Breast epithelium (tissue), 4 donors: ENCODE data around the gene ABTB2. TPM values are rescaled to one million over a fixed set of nuclear protein-coding genes. Genes with fewer than 3 reads are reported as not detected.

Source experiments
- DNase-seq, 2 donors: peaks; one replicate each; pipeline ENCODE4 v3.0.0-alpha.2; 2019; ENCODE audit warnings: low spot score in 2 of 2
- H3K27ac ChIP-seq, 2 donors: fragments of 200-600 bp; sonication (generic) in 1 of 2; one replicate each; pipeline ENCODE4 v1.5.1; 2016 to 2019; ENCODE audit warnings: mild to moderate bottlenecking in 1 of 2
- H3K27me3 ChIP-seq, 2 donors: fragments of 200-600 bp; sonication (generic) in 1 of 2; one replicate each; pipeline versions ENCODE4 v1.5.1 to v1.6.0; 2017 to 2019; ENCODE audit warnings: control low read depth in 1 of 2, mild to moderate bottlenecking in 1 of 2
- H3K36me3 ChIP-seq: fragments of 200-600 bp; one replicate; pipeline ENCODE4 v1.5.1; 2019
- H3K4me1 ChIP-seq, 2 donors: fragments of 200-600 bp; sonication (generic); one replicate each; pipeline ENCODE4 v1.5.1; 2016 to 2019; ENCODE audit warnings: control low read depth in 1 of 2
- H3K4me3 ChIP-seq, 3 donors: fragments of 200-600 bp; sonication (generic); 1 replicate in 2 of 3; 2 replicates in 1 of 3; pipeline ENCODE4 v1.5.1; 2016 to 2019; ENCODE audit warnings: mild to moderate bottlenecking in 3 of 3, moderate library complexity in 2 of 3
- H3K9me3 ChIP-seq, 2 donors: fragments of 200-600 bp; sonication (generic) in 1 of 2; one replicate each; pipeline ENCODE4 v1.5.1; 2016 to 2019; ENCODE audit warnings: control low read depth in 1 of 2
- CTCF ChIP-seq, 3 donors: fragments of 450-650 bp; IDR thresholded peaks; one replicate each; pipeline ENCODE4 v1.5.1; 2016 to 2017; ENCODE audit warnings: antibody characterized with exemption in 3 of 3, mild to moderate bottlenecking in 3 of 3, moderate library complexity in 3 of 3
- POLR2A ChIP-seq: fragments of 450-650 bp; IDR thresholded peaks from one replicate; pipeline ENCODE4 v1.6.1; 2016; ENCODE audit warnings: antibody characterized with exemption, mild to moderate bottlenecking, moderate library complexity
- POLR2AphosphoS5 ChIP-seq, 3 donors: sonication (generic); formaldehyde crosslinking; IDR thresholded peaks; one replicate each; pipeline ENCODE4 v1.6.1; 2017; ENCODE audit warnings: antibody characterized with exemption in 3 of 3
- intact Hi-C: fragments of 100-400 bp; cut with DNase I; formaldehyde crosslinking; loops from one replicate; pipeline ENCODE4 v1.15.1; 2023; ENCODE audit warnings: low total_unique reads
- total RNA-seq, 3 donors: library from RNA; depleted of rRNA; stranded (reverse); fragments of >200 nt; gene quantifications; one replicate each; pipeline ENCODE4 v1.1.0, GENCODE V29; 2016

Gene ABTB2
- total RNA-seq, 3 donors from 2014 or later, result 1.3 to 5.6 (median 1.9) TPM

- no peak overlapping the region for H3K27ac ChIP-seq
- intact Hi-C loops, result no loop called here
Observed at GRCh38 chr11:34149786-34150185, 208.0 kb downstream of the ABTB2 start.

DNA sequence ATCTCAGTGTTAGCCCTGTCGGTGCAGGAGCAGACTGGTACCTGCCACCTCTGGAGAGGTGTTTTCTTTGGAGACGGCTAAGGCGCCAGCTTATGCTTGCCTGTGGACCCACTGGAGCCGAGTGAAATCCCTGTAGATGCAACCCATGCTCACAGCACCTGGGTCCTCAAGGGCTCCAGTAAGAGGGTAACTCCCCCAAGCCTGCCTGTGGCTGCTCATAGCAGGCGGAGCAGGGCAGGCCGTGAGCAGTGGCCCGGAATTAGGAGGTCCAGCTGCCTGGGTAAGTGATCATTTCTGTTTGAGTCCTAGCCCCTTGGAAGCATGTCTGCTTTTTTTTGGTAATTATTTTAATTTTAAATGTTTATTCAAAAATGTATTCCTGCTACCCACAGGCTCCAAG lies 208.5 kb downstream of the ABTB2 start:
- TF ChIP-seq POLR2AphosphoS5 (IDR thresholded peaks at IDR 0.05) (no peak), CTCF (IDR thresholded peaks at IDR 0.05) (no peak), POLR2A (no peak)
- no peak for DNase-seq
- Histone ChIP-seq H3K4me3 (no peak overlapping the region), H3K36me3 (peaks cover 7% of the 10 kb centered on the region), H3K27me3 (no peaks in the 10 kb centered on the region), H3K27ac (no peak overlapping the region), H3K4me1 (no peaks in the 10 kb centered on the region), H3K9me3 (no peaks in the 10 kb centered on the region)
- intact Hi-C loops, result no loop called here

More at GRCh38 chr11:34149786-34150185, 208.0 kb downstream of the ABTB2 start:
- H3K4me3 ChIP-seq, result no peak overlapping the region
- H3K9me3 ChIP-seq, result no peaks in the 10 kb centered on the region
- H3K36me3 ChIP-seq, result peaks cover 7% of the 10 kb centered on the region
- H3K4me1 ChIP-seq, result no peaks in the 10 kb centered on the region
- no peaks in the 10 kb centered on the region for H3K27me3 ChIP-seq
- no peak for DNase-seq
- no peak for TF ChIP-seq POLR2A
- TF ChIP-seq CTCF (IDR thresholded peaks at IDR 0.05), result peak in 1 of 3 donors; percentile 11

DNA sequence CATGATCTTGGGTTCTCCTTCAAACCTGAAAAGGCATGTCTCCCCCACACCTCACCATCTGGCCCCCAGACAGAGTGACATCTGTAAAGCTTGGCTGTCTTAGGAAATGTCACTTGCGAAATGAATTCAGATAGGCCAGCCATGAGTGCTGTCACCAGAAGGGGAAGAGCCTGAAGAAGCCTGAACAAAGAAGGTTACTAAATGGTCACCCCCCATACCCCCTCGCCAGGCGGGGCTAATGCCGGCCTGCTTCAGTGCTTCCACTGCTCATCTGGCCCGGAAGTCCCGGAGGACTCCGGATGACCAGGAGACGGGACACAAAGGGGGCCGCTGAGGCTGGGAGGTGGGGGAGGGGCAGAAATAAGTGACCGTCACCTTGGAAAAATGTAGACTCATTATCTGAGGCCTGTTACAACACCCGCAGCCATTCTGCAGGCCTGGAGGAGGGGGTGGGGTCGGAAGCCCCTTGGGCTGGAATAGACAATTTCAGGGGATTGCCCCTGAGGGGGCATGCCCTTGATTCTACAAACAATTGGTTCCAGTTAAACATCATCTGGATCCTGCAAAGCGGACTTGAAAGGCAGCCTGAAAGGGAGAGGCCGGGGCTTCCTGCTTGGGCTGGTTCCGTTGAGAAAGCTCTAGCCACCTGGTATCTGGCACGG lies 209.2 kb downstream of the ABTB2 start:
- H3K27ac ChIP-seq, result no peak overlapping the region
- intact Hi-C loops, result no loop called here
- H3K4me1 ChIP-seq, result no peaks in the 10 kb centered on the region
- H3K36me3 ChIP-seq, result peaks cover 7% of the 10 kb centered on the region
- DNase-seq, result no peak
- no peak for TF ChIP-seq POLR2A
- no peak for TF ChIP-seq CTCF (IDR thresholded peaks at IDR 0.05)
- no peak for TF ChIP-seq POLR2AphosphoS5 (IDR thresholded peaks at IDR 0.05)
- H3K9me3 ChIP-seq, result no peaks in the 10 kb centered on the region
- no peak overlapping the region for H3K4me3 ChIP-seq
- no peaks in the 10 kb centered on the region for H3K27me3 ChIP-seq

GRCh38 chr11:34147581-34147980 lies 210.2 kb downstream of the ABTB2 start:
- TF ChIP-seq POLR2A (no peak), CTCF (IDR thresholded peaks at IDR 0.05) (no peak), POLR2AphosphoS5 (IDR thresholded peaks at IDR 0.05) (no peak)
- Histone ChIP-seq H3K4me1 (no peaks in the 10 kb centered on the region), H3K4me3 (no peak overlapping the region), H3K27me3 (no peaks in the 10 kb centered on the region), H3K9me3 (no peaks in the 10 kb centered on the region), H3K27ac (no peak overlapping the region), H3K36me3 (peaks cover 7% of the 10 kb centered on the region)
- intact Hi-C loops, result no loop called here
- DNase-seq, result peak in 1 of 2 donors; percentile 33

GRCh38 chr11:34146866-34147265 lies 210.9 kb downstream of the ABTB2 start:
- DNase-seq, result peak in 1 of 2 donors; percentile 12
- Histone ChIP-seq H3K27me3 (no peaks in the 10 kb centered on the region), H3K27ac (no peak overlapping the region), H3K4me3 (no peak overlapping the region), H3K9me3 (no peaks in the 10 kb centered on the region), H3K36me3 (peaks cover 11% of the 10 kb centered on the region), H3K4me1 (no peaks in the 10 kb centered on the region)
- intact Hi-C loops, result no loop called here
- TF ChIP-seq POLR2AphosphoS5 (IDR thresholded peaks at IDR 0.05), result no peak
- no peak for TF ChIP-seq POLR2A
- TF ChIP-seq CTCF (IDR thresholded peaks at IDR 0.05), result no peak
